SJCRH30 (cell line): ENCODE measurements around the gene NELL1. TPM values are rescaled to one million over a fixed set of nuclear protein-coding genes. Genes with fewer than 3 reads are reported as not detected.

Experiments used
- DNase-seq, 2 experiments: peaks; one replicate each; pipeline ENCODE4 v3.0.0-alpha.2; 2015 to 2020
- H3K27ac ChIP-seq: fragments of 250-450 bp; sonication (Bioruptor Pico); 2 replicates; pipeline ENCODE4 v1.5.1; 2020; ENCODE audit warnings: mild to moderate bottlenecking, moderate library complexity
- H3K27me3 ChIP-seq: fragments of 250-450 bp; sonication (Bioruptor Pico); 2 replicates; pipeline ENCODE4 v1.5.1; 2020; ENCODE audit warnings: mild to moderate bottlenecking, moderate library complexity
- H3K36me3 ChIP-seq: fragments of 250-450 bp; sonication (Bioruptor Pico); 2 replicates; pipeline ENCODE4 v1.5.1; 2020; ENCODE audit warnings: mild to moderate bottlenecking, moderate library complexity
- H3K4me1 ChIP-seq: fragments of 250-450 bp; sonication (Bioruptor Pico); 2 replicates; pipeline ENCODE4 v1.5.1; 2020; ENCODE audit warnings: mild to moderate bottlenecking, moderate library complexity
- H3K4me3 ChIP-seq: fragments of 250-450 bp; sonication (Bioruptor Pico); 2 replicates; pipeline ENCODE4 v1.5.1; 2020; ENCODE audit warnings: mild to moderate bottlenecking, moderate library complexity
- H3K9me3 ChIP-seq: fragments of 250-450 bp; sonication (Bioruptor Pico); replicated peaks from 2 replicates; pipeline ENCODE4 v1.5.1; 2020; ENCODE audit warnings: mild to moderate bottlenecking, moderate library complexity
- total RNA-seq: library from RNA; depleted of rRNA; stranded (reverse); fragments of >200 nt; shearing (Covaris generic); gene quantifications from 2 replicates; pipeline ENCODE4 v1.2.3, GENCODE V29; 2014; rRNA removed

The NELL1 gene
- total RNA-seq, 1 experiment from 2014 or later: 176 TPM

DNA sequence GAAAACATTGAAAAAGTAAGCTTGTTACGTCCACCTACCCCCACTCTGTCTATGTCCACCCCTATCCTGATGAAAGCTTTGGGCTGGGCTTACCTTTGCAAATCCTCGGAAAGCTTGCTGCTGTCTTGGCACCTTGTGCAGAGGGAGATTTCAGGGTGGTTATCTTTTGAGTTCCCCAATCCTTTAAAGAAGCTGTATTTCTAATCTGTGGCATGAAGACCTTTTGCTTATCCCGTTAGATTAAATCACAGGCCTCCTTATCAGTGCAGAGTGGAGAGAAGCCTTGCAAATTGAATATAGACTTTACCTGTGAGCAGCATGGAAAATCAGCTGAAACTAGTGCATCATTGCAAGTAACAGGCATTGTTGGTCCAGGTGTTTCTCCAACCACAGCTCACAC is 942.9 kb downstream of the NELL1 start:
- Histone ChIP-seq H3K36me3 (no peaks in the 10 kb centered on the region), H3K9me3 (peaks cover 6% of the 10 kb centered on the region; the same call in 1 of the 2 replicates), H3K4me3 (no peak overlapping the region), H3K27me3 (no peaks in the 10 kb centered on the region), H3K4me1 (no peaks in the 10 kb centered on the region), H3K27ac (no peak overlapping the region)
- DNase-seq: no peak

- Histone ChIP-seq H3K9me3 (peaks cover 3% of the 10 kb centered on the region; the same call in 1 of the 2 replicates), H3K4me3 (no peak overlapping the region), H3K27me3 (no peaks in the 10 kb centered on the region), H3K36me3 (no peaks in the 10 kb centered on the region), H3K4me1 (no peaks in the 10 kb centered on the region), H3K27ac (no peak overlapping the region)
- no peak for DNase-seq
Observed at GRCh38 chr11:21614961-21615360, 945.6 kb downstream of the NELL1 start.

DNA sequence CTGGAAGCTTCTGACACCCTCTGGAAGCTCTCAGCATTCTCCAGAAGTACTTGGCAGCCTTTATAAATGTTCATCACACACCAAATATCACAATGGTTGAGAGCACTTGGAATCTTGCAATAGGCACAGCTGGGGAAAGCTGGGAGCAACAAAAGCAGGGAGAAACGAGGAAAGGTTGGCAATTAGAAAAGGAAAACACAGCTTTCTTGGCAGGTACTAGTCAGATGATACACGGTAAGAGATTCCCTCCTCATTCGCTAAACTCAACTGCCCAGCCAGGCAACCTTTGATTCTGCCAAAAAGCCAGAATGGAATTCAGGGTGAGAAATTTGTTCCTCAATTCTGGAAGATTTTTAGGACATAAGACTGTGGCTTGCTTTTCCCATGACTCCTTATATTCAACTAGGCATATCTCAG is 946.6 kb downstream of the NELL1 start:
- no peak for DNase-seq
- no peak overlapping the region for H3K27ac ChIP-seq

DNA sequence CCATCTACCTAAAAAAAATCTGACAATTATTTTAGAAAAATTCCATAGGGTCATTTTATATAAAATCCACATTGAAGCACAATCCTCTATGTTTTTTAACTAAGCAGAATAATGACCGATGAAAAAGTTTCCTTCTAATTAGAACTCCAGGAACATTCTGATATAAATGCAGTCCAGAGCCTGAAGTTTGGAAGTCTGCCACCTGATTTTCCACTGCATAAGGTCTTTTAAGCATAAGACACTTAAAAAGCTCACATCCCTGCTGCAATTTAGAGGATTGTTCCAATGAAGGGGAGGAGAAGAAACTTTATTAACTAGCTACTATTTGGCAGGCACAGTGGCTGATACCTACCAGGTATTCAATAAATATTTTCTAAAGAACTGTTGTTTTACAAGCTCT is 953.2 kb downstream of the NELL1 start:
- no peak for DNase-seq
- peaks cover 11% of the 10 kb centered on the region for H3K4me1 ChIP-seq
- no peak overlapping the region for H3K4me3 ChIP-seq
- no peaks in the 10 kb centered on the region for H3K36me3 ChIP-seq
- no peaks in the 10 kb centered on the region for H3K27me3 ChIP-seq
- H3K27ac ChIP-seq: no peak overlapping the region
- no peaks in the 10 kb centered on the region for H3K9me3 ChIP-seq

More for the DNA sequence above, 946.6 kb downstream of the NELL1 start:
- Histone ChIP-seq H3K9me3 (no peaks in the 10 kb centered on the region), H3K4me3 (no peak overlapping the region), H3K36me3 (no peaks in the 10 kb centered on the region), H3K27me3 (no peaks in the 10 kb centered on the region), H3K4me1 (no peaks in the 10 kb centered on the region)

DNA sequence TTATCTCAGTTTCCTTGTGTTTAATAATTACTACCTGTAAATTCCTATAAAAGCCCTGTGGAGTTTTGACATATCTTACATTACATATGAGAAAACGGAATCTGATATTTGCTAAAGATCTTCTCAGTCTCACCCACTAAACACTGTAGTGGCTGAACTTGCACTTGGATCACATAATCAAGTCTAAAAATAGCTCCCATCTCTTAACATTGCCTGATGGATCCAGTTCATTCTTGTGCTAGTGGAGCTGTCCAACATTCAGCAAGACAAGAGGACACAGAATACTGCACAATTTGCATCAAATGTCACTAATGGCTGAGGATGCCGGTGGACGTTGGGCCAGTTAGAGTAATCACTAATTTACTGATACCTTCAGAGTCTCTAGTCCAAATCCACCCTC is 953.6 kb downstream of the NELL1 start:
- no peaks in the 10 kb centered on the region for H3K36me3 ChIP-seq
- no peaks in the 10 kb centered on the region for H3K27me3 ChIP-seq
- H3K4me3 ChIP-seq: no peak overlapping the region
- DNase-seq: peak in 1 of 2 experiments; percentile 43
- no peaks in the 10 kb centered on the region for H3K9me3 ChIP-seq
- H3K27ac ChIP-seq: no peak overlapping the region
- peaks cover 11% of the 10 kb centered on the region for H3K4me1 ChIP-seq

Other genes with a start within 250 kb of the NELL1 start
- gene SLC6A5, start 70.0 kb upstream of the NELL1 start, total RNA-seq: not detected in 2 replicates